ENCODE results near the gene SESN1. TPM values are rescaled to one million over a fixed set of nuclear protein-coding genes. Genes with fewer than 3 reads are reported as not detected.

The SESN1 gene
- total RNA-seq, 4 donors from 2014 or later: 54.2 to 117 (median 90.5) TPM

DNA sequence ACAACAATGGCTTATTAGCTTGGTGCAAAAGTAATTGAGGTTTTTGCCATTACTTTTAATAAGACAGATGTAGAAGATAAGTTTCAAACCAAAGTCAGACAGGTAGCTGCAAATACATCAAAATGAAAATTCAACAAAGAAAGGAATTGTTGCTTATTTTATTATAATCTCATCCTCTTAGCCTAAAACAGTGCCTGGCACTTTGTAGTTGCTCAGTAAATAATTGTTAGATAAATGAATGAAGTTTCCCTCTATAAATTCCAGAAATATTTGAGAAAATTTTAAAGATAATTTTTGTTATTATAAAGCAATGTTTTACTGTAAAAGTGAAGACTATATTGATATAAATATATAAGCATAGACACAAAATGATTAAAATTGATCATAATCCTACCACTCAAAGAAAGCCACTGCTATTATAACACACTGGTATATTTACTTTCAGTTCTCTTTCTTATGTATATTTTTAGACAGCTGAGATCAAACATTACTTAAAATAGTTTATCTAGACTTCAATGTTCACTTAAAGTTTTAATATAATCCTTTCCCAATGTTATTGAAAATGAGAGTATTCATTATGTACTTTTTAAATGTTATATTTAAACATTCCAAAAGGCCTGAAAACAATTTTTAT is 42.5 kb downstream of the SESN1 start:
- ATAC-seq (ENCODE audit: low FRiP score) (no peak), DNase-seq (ENCODE audit: low spot score) (no peak)
- TF ChIP-seq, protein P1, sequence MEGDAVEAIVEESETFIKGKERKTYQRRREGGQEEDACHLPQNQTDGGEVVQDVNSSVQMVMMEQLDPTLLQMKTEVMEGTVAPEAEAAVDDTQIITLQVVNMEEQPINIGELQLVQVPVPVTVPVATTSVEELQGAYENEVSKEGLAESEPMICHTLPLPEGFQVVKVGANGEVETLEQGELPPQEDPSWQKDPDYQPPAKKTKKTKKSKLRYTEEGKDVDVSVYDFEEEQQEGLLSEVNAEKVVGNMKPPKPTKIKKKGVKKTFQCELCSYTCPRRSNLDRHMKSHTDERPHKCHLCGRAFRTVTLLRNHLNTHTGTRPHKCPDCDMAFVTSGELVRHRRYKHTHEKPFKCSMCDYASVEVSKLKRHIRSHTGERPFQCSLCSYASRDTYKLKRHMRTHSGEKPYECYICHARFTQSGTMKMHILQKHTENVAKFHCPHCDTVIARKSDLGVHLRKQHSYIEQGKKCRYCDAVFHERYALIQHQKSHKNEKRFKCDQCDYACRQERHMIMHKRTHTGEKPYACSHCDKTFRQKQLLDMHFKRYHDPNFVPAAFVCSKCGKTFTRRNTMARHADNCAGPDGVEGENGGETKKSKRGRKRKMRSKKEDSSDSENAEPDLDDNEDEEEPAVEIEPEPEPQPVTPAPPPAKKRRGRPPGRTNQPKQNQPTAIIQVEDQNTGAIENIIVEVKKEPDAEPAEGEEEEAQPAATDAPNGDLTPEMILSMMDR (IDR thresholded peaks at IDR 0.05): no peak

DNA sequence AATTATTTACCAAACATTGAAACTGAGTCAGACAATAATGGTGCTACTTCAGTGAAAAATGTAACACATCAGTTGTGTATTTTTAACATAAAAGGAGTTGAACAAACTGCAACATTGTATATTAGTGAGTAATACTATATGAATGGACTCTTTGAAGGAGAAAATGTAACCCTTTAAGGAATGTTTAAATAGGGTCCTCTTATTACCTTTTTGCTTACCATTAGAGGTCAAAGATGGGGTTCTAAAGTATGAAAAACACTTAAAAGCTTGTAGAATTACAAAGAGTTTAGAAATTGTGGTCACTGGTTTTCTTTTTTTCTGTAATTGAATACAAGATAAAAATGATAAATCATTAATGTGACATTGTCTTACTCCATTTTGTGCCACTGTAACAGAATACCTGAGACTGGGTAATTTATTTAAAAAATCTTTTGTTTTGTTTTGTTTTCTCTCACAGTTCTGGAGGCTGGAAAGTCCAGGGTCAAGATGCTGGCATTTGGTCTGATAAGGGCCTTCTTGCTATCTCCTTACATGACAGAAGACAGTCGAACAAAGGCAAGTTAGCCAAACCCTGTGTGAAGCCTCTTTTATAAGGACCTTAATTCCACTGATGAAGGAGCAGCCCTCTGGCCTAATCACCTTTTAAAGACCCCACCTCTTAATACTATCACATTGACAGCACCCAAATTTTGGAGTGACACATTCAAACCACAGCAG is 43.2 kb downstream of the SESN1 start:
- ATAC-seq (ENCODE audit: low FRiP score) (no peak), DNase-seq (ENCODE audit: low spot score) (no peak)
- TF ChIP-seq, protein P1 (IDR thresholded peaks at IDR 0.05): no peak

DNA sequence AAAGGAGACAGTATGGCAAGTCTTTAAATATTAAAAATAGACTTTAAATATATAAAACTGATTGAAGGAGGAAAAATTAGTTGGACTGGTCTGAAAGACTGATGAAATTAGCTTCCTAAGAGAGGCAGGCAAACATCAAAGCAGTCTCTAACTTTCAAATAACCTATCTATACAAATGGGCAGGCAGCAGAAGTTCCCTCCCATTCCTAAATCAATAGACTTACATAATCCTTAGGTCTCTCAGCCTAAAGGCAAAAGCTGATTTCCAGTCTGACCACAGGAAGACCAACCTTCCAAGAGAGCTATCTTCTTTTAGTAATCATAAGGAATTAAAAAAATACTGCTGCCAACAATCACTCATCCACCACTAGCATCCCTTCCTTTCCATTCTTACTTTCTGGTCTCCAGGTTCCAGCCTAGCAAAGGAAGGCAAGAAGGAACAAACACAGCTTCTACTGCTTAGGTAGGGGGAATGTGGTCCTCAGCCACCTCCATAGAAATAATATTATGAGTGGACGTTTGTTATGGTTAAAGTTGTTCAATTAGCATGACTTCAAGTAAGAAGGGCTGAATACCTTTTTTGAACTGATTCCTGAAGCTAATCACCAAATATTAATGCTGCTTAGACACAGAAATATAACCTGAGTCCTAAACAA is 44.1 kb downstream of the SESN1 start:
- TF ChIP-seq, protein P1 (IDR thresholded peaks at IDR 0.05): no peak
- DNase-seq (ENCODE audit: low spot score) (no peak), ATAC-seq (ENCODE audit: low FRiP score) (no peak)

DNA sequence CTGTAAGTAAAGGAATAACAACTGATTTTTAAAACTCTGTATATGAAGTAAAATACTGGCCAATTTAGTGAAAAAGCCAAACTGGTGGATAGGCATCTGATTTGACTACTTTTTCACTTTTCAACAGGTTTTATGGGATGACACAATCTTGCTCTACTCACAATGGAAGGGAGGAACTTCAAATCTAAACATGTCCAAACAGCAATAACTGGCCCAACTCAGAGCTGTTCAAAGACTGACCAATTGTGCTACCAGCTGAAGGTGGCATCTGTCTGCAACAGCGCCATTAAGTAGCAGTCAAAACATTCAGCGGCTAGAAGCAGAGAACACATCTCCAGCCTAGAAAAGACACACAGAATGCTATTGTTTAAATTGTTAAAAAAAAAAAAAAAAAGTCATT is 44.6 kb downstream of the SESN1 start:
- TF ChIP-seq, protein P1 (IDR thresholded peaks at IDR 0.05): no peak

DNA sequence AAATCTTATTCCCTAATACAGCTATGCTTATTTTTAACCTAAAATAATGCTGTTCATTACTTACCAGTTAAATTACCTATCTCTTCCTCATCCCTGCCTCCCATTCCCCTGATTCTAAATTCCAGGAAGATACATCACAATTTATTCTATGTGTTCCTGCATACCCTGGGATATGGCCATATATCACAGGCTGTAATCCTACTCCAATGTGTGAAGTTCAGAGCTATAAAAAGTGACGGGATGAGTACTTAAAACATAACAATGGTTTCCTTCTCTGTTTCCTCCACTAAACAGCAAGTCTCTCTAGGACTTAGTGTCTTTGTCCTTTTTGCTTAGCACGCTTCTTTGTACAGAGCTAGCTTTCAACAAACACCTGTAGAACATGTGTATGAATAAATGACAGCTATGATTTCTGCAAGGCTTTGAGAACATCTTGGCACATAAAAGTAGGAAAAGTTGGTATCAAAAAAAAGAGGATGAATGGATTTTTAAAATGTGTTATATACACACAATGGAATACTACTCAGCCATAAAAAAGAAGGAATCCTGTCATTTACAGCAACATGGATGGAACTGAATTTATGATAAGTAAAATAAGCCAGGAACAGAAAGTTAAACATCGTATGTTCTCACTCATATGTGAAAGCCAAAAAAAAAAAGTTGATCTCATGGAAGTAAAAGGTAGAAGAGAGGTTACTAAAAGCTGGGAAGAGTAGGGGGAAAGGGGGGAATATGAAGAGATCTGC is 45.8 kb downstream of the SESN1 start:
- DNase-seq (ENCODE audit: low spot score): no peak
- TF ChIP-seq, protein P1 (IDR thresholded peaks at IDR 0.05): no peak
- ATAC-seq (ENCODE audit: low FRiP score): no peak

More for the DNA sequence above, 44.6 kb downstream of the SESN1 start:
- no peak for ATAC-seq (ENCODE audit: low FRiP score)
- DNase-seq (ENCODE audit: low spot score): no peak

DNA sequence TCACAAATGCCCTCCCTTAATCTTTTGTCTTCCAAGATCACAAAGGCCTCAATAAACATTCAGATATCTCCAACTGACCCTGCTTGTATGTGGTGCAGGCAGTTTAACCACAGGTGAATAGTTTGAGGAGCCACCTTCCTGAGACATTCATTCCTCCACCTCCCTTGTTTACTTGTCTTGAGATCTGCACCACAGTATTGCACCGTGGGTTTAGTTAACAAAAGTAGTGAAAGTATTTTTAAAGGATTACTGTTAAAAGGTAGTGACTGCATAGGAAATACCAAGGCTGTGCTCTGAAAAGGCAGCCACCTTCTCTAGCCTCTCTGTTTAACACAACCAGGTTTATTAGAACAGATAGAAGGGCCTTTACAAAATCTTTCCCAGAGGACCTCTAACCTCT is 46.5 kb downstream of the SESN1 start:
- DNase-seq (ENCODE audit: low spot score) (no peak), ATAC-seq (ENCODE audit: low FRiP score) (no peak)
- TF ChIP-seq, protein P1 (IDR thresholded peaks at IDR 0.05): no peak
